K562 (cell line): Measurements from ENCODE around the gene PTPRR. TPM values are rescaled to one million over a fixed set of nuclear protein-coding genes. Genes with fewer than 3 reads are reported as not detected.

Experiments used
- ATAC-seq: fragments of 200-7000 bp; cut with Tn5 transposase; 3 replicates; pipeline ENCODE4 v1.9.1; 2020; ENCODE audit warnings: moderate library complexity
- BruUV-seq: library from RNA; stranded (reverse); fragments of 400-500 nt; replicated peaks from 2 replicates; lab custom pipeline; 2021; lab: Mats Ljungman, UMichigan
- CTCF ChIA-PET: fragments of 300-600 bp; formaldehyde crosslinking; extraction: SDS; loops from one replicate; lab custom pipeline; 2021; ENCODE audit warnings: low intra/inter-chr PET ratio; lab: Yijun Ruan, JAX
- POLR2A ChIA-PET: fragments of 300-600, 350-650 bp; sonication (Branson Sonifier 250); formaldehyde crosslinking; extraction: SDS; loops from one replicate; lab custom pipeline; 2021; ENCODE audit warnings: antibody characterized with exemption, inconsistent platforms; lab: Yijun Ruan, JAX
- DNase-seq, 4 experiments: peaks; one replicate each; pipeline versions ENCODE4 v3.0.0 to v3.0.0-alpha.2; 2011 to 2018; ENCODE audit warnings: low spot score in 3 of 4, mixed read lengths in 3 of 4; ENCODE audit errors: extremely low read depth in 1 of 4
- FAIRE-seq: peaks from 2 replicates; lab custom pipeline; 2011; peaks lifted over from hg19 to GRCh38; lab: Jason Lieb, UNC
- H2AFZ ChIP-seq: 2 replicates; pipeline ENCODE4 v1.6.0; 2011; ENCODE audit warnings: low read depth, low read length, control low read depth, inconsistent platforms
- H3K27ac ChIP-seq: fragments of 200-600 bp; 3 replicates; pipeline ENCODE4 v1.8.0; 2011; ENCODE audit warnings: low read depth, mild to moderate bottlenecking, control low read depth, inconsistent platforms, low read length, moderate library complexity, mixed read lengths; ENCODE audit errors: extremely low read depth
- H3K27me3 ChIP-seq, 2 experiments: fragments of 300-600 bp in 1 of 2; 2 replicates in 1 of 2; 3 replicates in 1 of 2; pipeline versions ENCODE4 v1.6.0 to v1.8.0; 2011; ENCODE audit warnings: inconsistent platforms in 2 of 2, low read length in 2 of 2, mild to moderate bottlenecking in 1 of 2, mixed read lengths in 1 of 2, moderate library complexity in 1 of 2; ENCODE audit not compliant: control insufficient read depth in 2 of 2, insufficient read depth in 2 of 2
- H3K36me3 ChIP-seq: fragments of 300-600 bp; 3 replicates; pipeline ENCODE4 v1.8.0; 2011; ENCODE audit warnings: mild to moderate bottlenecking, low read length, inconsistent platforms; ENCODE audit not compliant: control insufficient read depth, insufficient read depth
- H3K4me1 ChIP-seq, 2 experiments: fragments of 200-600 bp in 1 of 2; replicated peaks in 1 of 2; 2 replicates in 1 of 2; 3 replicates in 1 of 2; pipeline versions ENCODE4 v1.5.1 to v1.8.0; 2011; ENCODE audit warnings: inconsistent platforms in 2 of 2, low read length in 2 of 2, mild to moderate bottlenecking in 1 of 2, mixed read lengths in 1 of 2, moderate library complexity in 1 of 2; ENCODE audit not compliant: control insufficient read depth in 2 of 2, insufficient read depth in 2 of 2
- H3K4me2 ChIP-seq: 2 replicates; pipeline ENCODE4 v1.6.1; 2011; ENCODE audit warnings: low read length, control low read depth, inconsistent platforms, mixed read lengths; ENCODE audit not compliant: insufficient read depth
- H3K4me3 ChIP-seq: fragments of 200-600 bp; sonication (generic), shearing (Covaris generic); 2 replicates; pipeline ENCODE4 v1.5.1; 2016; ENCODE audit warnings: control low read depth, inconsistent platforms
- H3K79me2 ChIP-seq: fragments of 200-600 bp; 3 replicates; pipeline ENCODE4 v1.8.0; 2011; ENCODE audit warnings: low read length, inconsistent platforms; ENCODE audit not compliant: control insufficient read depth, insufficient read depth
- H3K9ac ChIP-seq, 2 experiments: 2 replicates each; pipeline versions ENCODE4 v1.6.0 to v1.6.1; 2011; ENCODE audit warnings: low read depth in 2 of 2, low read length in 2 of 2, control low read depth in 1 of 2, inconsistent platforms in 1 of 2, mild to moderate bottlenecking in 1 of 2, mixed read lengths in 1 of 2; ENCODE audit not compliant: insufficient read depth in 1 of 2
- H3K9me1 ChIP-seq: one replicate; pipeline ENCODE4 v1.6.0; 2011; ENCODE audit warnings: inconsistent platforms, mild to moderate bottlenecking, low read length, moderate library complexity; ENCODE audit not compliant: control insufficient read depth, insufficient read depth
- H3K9me3 ChIP-seq: replicated peaks from 2 replicates; pipeline ENCODE4 v1.5.1; 2011; ENCODE audit warnings: low read depth, low read length, inconsistent platforms; ENCODE audit not compliant: control insufficient read depth, insufficient read depth
- H4K20me1 ChIP-seq: replicated peaks from 2 replicates; pipeline ENCODE4 v1.6.1; 2011; ENCODE audit warnings: low read length, inconsistent platforms, mixed read lengths; ENCODE audit not compliant: control insufficient read depth, insufficient read depth
- CAMTA2 ChIP-seq: fragments of 250-450 bp; sonication (Bioruptor Pico); conservative IDR thresholded peaks from 2 replicates; pipeline ENCODE4 v1.5.1; 2022
- CBX2 ChIP-seq: fragments of 200-600 bp; sonication (generic); IDR thresholded peaks from one replicate; pipeline ENCODE4 v1.6.1; 2012; ENCODE audit warnings: mild to moderate bottlenecking, low read length, inconsistent platforms; ENCODE audit not compliant: insufficient read depth, poor library complexity, severe bottlenecking
- ELK3 ChIP-seq: fragments of 450-650 bp; formaldehyde crosslinking; IDR thresholded peaks from 2 replicates; pipeline ENCODE4 v1.4.0; 2020; ENCODE audit warnings: mild to moderate bottlenecking
- EWSR1 ChIP-seq: fragments of 450-650 bp; IDR thresholded peaks from 2 replicates; pipeline ENCODE4 v1.6.1; 2018; ENCODE audit warnings: borderline replicate concordance, mild to moderate bottlenecking, low read depth, moderate library complexity; ENCODE audit not compliant: partially characterized antibody
- JUN ChIP-seq, 2 experiments: sonication (generic) in 1 of 2; formaldehyde crosslinking in 1 of 2; IDR thresholded peaks; 2 replicates each; pipeline versions ENCODE4 v1.6.1 to v1.8.0; 2012 to 2022; ENCODE audit warnings: borderline replicate concordance in 2 of 2, mild to moderate bottlenecking in 2 of 2, improper control_type of control experiment in 1 of 2, low read depth in 1 of 2, low read length in 1 of 2, missing genetic modification reagents in 1 of 2
- PKNOX1 ChIP-seq: fragments of 450-650 bp; IDR thresholded peaks from 2 replicates; pipeline ENCODE4 v1.6.1; 2016
- RERE ChIP-seq: sonication (generic); formaldehyde crosslinking; IDR thresholded peaks from 2 replicates; pipeline ENCODE4 v1.8.0; 2023; ENCODE audit warnings: missing genetic modification reagents, mild to moderate bottlenecking, borderline replicate concordance
- STAG1 ChIP-seq: sonication (generic); formaldehyde crosslinking; IDR thresholded peaks from 2 replicates; pipeline ENCODE4 v1.5.0; 2020; ENCODE audit warnings: missing genetic modification reagents, borderline replicate concordance
- STAT5B ChIP-seq: fragments of 250-450 bp; sonication (Bioruptor Pico); IDR thresholded peaks from 2 replicates; pipeline ENCODE4 v1.8.0; 2021; ENCODE audit warnings: mild to moderate bottlenecking, inconsistent platforms
- USF2 ChIP-seq: sonication (generic); formaldehyde crosslinking; IDR thresholded peaks from 2 replicates; pipeline ENCODE4 v1.5.0; 2020; ENCODE audit warnings: missing genetic modification reagents
- YBX1 ChIP-seq: fragments of 450-650 bp; IDR thresholded peaks from 2 replicates; pipeline ENCODE4 v1.7.1; 2016; ENCODE audit warnings: mild to moderate bottlenecking
- ZNF445 ChIP-seq: fragments of 250-450 bp; sonication (Bioruptor Pico); IDR thresholded peaks from 2 replicates; pipeline ENCODE4 v1.4.0; 2020; ENCODE audit warnings: low read depth, mild to moderate bottlenecking, moderate library complexity
- ZNF778 ChIP-seq: fragments of 450-650 bp; formaldehyde crosslinking; IDR thresholded peaks from 2 replicates; pipeline ENCODE4 v1.4.0; 2020; ENCODE audit warnings: mild to moderate bottlenecking, moderate library complexity
- ZSCAN29 ChIP-seq: fragments of 450-650 bp; IDR thresholded peaks from 2 replicates; pipeline ENCODE4 v1.6.1; 2017
- in situ Hi-C: fragments of 300-500 bp; cut with MboI; formaldehyde crosslinking; loops from 4 replicates; pipeline ENCODE4 v1.15.0; 2018; ENCODE audit warnings: inconsistent platforms, mixed read lengths
- intact Hi-C: fragments of 100-400 bp; cut with micrococcal nuclease; formaldehyde crosslinking; loops from 2 replicates; pipeline ENCODE4 v1.14.2; 2022
- polyA plus RNA-seq, 8 experiments: library from polyadenylated mRNA; depleted of rRNA in 4 of 8; stranded (reverse) in 5 of 8; unstranded in 3 of 8; fragments of >200 nt; fragmentation: Nextera tagmentation in 2 of 8; fragmentation: Illumina TruSeq in 1 of 8; extraction: Ambion mirVana in 2 of 8; extraction: Trizol in 1 of 8; gene quantifications; 2 replicates each; pipeline versions ENCODE4 v1.2.1 to v1.2.3, GENCODE V29; 2011 to 2014; ENCODE audit warnings: inconsistent platforms in 1 of 8, missing spikeins in 1 of 8
- total RNA-seq, 7 experiments: library from RNA; depleted of rRNA in 6 of 7; stranded (reverse); fragments of >200 nt in 6 of 7; fragmentation: Illumina TruSeq in 2 of 7; extraction: Trizol in 2 of 7; gene quantifications; 2 replicates each; pipeline versions ENCODE4 v1.2.1 to v1.2.3, GENCODE V29; 2011 to 2021; ENCODE audit warnings: low replicate concordance in 1 of 7

Gene PTPRR
- total and polyA plus RNA-seq, 9 of the 15 experiments (the other 6 are each of a cell fraction or from before 2014, with no cell fraction given): 6.6 to 41.7 (median 12.3) TPM

GRCh38 chr12:70875628-70876027 is 44.9 kb downstream of the PTPRR start:
- Histone ChIP-seq H3K36me3 (no peaks in the 10 kb centered on the region), H3K27ac (no peak overlapping the region), H4K20me1 (no peaks in the 10 kb centered on the region), H3K4me3 (no peak overlapping the region), H3K9me1 (no peaks in the 10 kb centered on the region), H3K4me1 (no peaks in the 10 kb centered on the region), H3K4me2 (no peak overlapping the region), H3K9ac (no peak overlapping the region), H3K9me3 (no peaks in the 10 kb centered on the region), H3K79me2 (no peaks in the 10 kb centered on the region), H3K27me3 (no peaks in the 10 kb centered on the region), H2AFZ (no peak overlapping the region)
- DNase-seq (no peak), ATAC-seq (no peak), FAIRE-seq (no peak)
- no TSS peak for BruUV-seq
- in situ Hi-C loops: no loop called here
- POLR2A ChIA-PET: no interaction called here
- intact Hi-C loops: no loop called here
- CTCF ChIA-PET: no interaction called here
- no peak for TF ChIP-seq STAT5B (CRISPR knock-in tag)
- TF ChIP-seq CAMTA2 (CRISPR knock-in tag): no peak
- no peak for TF ChIP-seq ZNF778
- TF ChIP-seq ZNF445: no peak
- no peak for TF ChIP-seq ELK3
- TF ChIP-seq EWSR1: no peak
- no peak for TF ChIP-seq STAG1 (CRISPR knock-in tag)
- no peak for TF ChIP-seq PKNOX1
- TF ChIP-seq RERE (CRISPR knock-in tag): no peak
- no peak for TF ChIP-seq YBX1
- TF ChIP-seq ZSCAN29: no peak
- TF ChIP-seq CBX2: no peak
- TF ChIP-seq USF2: no peak
- TF ChIP-seq JUN (IDR thresholded peaks at IDR 0.05; ENCODE audit: borderline replicate concordance, low read depth, low read length): no peak
- TF ChIP-seq JUN (CRISPR knock-in tag; IDR thresholded peaks at IDR 0.05; ENCODE audit: borderline replicate concordance): no peak
